ENCODE data around the gene OSTN. TPM values are rescaled to one million over a fixed set of nuclear protein-coding genes. Genes with fewer than 3 reads are reported as not detected.

The OSTN gene
- total RNA-seq, 2 experiments from 2014 or later: not detected

GRCh38 chr3:191296041-191296541 lies 97.0 kb downstream of the OSTN start:
- Histone ChIP-seq H4K20me1 (ENCODE audit: insufficient read depth, low read length) (no peaks in the 10 kb centered on the region), H3K9me2 (ENCODE audit: insufficient read depth, low read length) (no peaks in the 10 kb centered on the region), H3K4me3 (ENCODE audit: low read depth, low read length, poor library complexity, severe bottlenecking) (peak overlapping the region; percentile 45), H3K36me3 (ENCODE audit: insufficient read depth, low read length) (peaks cover 7% of the 10 kb centered on the region), H3K9me3 (ENCODE audit: low read length) (peaks cover 19% of the 10 kb centered on the region; the same call in 1 of the 2 replicates), H2AFZ (ENCODE audit: low read length) (peak overlapping the region; percentile 76), H3K4me1 (ENCODE audit: insufficient read depth, low read length, poor library complexity, severe bottlenecking) (peaks cover 87% of the 10 kb centered on the region), H3K4me2 (ENCODE audit: low read length) (peak overlapping the region; percentile 75), H3K79me2 (ENCODE audit: insufficient read depth, low read depth, low read length) (no peaks in the 10 kb centered on the region), H3K27ac (ENCODE audit: low read depth, low read length, poor library complexity, severe bottlenecking) (peak overlapping the region; percentile 94)
- POLR2A ChIA-PET: interaction anchor here (0.7 to 1.6 kb wide), 5 partner anchors 9 to 41 kb away, joined by 3 read pairs; partner anchors contain the start of gene UTS2B
- intact Hi-C loops (cut with micrococcal nuclease; ENCODE audit: unreplicated experiment): loop anchor here (1.0 to 2.0 kb wide), 4 partner anchors 33 to 191 kb away; partner anchors contain the start of gene CCDC50
- no TSS peak for BruUV-seq (replicated peaks)
- DNase-seq (ENCODE audit: low spot score): peak; percentile 96
- TF ChIP-seq EZH2phosphoT487 (IDR thresholded peaks at IDR 0.05; ENCODE audit: borderline replicate concordance, low read depth, low read length): no peak
- TF ChIP-seq, protein P1, sequence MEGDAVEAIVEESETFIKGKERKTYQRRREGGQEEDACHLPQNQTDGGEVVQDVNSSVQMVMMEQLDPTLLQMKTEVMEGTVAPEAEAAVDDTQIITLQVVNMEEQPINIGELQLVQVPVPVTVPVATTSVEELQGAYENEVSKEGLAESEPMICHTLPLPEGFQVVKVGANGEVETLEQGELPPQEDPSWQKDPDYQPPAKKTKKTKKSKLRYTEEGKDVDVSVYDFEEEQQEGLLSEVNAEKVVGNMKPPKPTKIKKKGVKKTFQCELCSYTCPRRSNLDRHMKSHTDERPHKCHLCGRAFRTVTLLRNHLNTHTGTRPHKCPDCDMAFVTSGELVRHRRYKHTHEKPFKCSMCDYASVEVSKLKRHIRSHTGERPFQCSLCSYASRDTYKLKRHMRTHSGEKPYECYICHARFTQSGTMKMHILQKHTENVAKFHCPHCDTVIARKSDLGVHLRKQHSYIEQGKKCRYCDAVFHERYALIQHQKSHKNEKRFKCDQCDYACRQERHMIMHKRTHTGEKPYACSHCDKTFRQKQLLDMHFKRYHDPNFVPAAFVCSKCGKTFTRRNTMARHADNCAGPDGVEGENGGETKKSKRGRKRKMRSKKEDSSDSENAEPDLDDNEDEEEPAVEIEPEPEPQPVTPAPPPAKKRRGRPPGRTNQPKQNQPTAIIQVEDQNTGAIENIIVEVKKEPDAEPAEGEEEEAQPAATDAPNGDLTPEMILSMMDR (conservative IDR thresholded peaks at IDR 0.05; ENCODE audit: low read length): no peak
- CTCF ChIA-PET (ENCODE audit: unreplicated experiment): no interaction called here

GRCh38 chr3:191298846-191299245 lies 99.8 kb downstream of the OSTN start:
- Histone ChIP-seq H3K4me1 (ENCODE audit: insufficient read depth, low read length, poor library complexity, severe bottlenecking) (peaks cover 85% of the 10 kb centered on the region), H3K36me3 (ENCODE audit: insufficient read depth, low read length) (peaks cover 7% of the 10 kb centered on the region; the same call in 1 of the 2 replicates), H3K4me3 (ENCODE audit: low read depth, low read length, poor library complexity, severe bottlenecking) (no peak overlapping the region), H4K20me1 (ENCODE audit: insufficient read depth, low read length) (no peaks in the 10 kb centered on the region), H3K4me2 (ENCODE audit: low read length) (peak overlapping the region; percentile 11), H3K9me3 (ENCODE audit: low read length) (peaks cover 6% of the 10 kb centered on the region; the same call in 1 of the 2 replicates), H2AFZ (ENCODE audit: low read length) (peak overlapping the region; percentile 76; the same call in 1 of the 2 replicates), H3K9me2 (ENCODE audit: insufficient read depth, low read length) (no peaks in the 10 kb centered on the region), H3K27ac (ENCODE audit: low read depth, low read length, poor library complexity, severe bottlenecking) (peak overlapping the region; percentile 15), H3K79me2 (ENCODE audit: insufficient read depth, low read depth, low read length) (no peaks in the 10 kb centered on the region)
- ChIA-PET POLR2A (interaction anchor here (0.7 to 1.7 kb wide), 6 partner anchors 8 to 61 kb away, joined by 3 to 6 read pairs (median 3); partner anchors contain the start of gene CCDC50), CTCF (ENCODE audit: unreplicated experiment) (no interaction called here)
- intact Hi-C loops (cut with micrococcal nuclease; ENCODE audit: unreplicated experiment): no loop called here
- BruUV-seq (replicated peaks): no TSS peak
- TF ChIP-seq, protein P1 (conservative IDR thresholded peaks at IDR 0.05; ENCODE audit: low read length): no peak
- no peak for TF ChIP-seq EZH2phosphoT487 (IDR thresholded peaks at IDR 0.05; ENCODE audit: borderline replicate concordance, low read depth, low read length)
- no peak for DNase-seq (ENCODE audit: low spot score)

GRCh38 chr3:191300422-191300821 lies 101.4 kb downstream of the OSTN start:
- Histone ChIP-seq H3K4me3 (ENCODE audit: low read depth, low read length, poor library complexity, severe bottlenecking) (peak overlapping the region; percentile 24), H3K4me1 (ENCODE audit: insufficient read depth, low read length, poor library complexity, severe bottlenecking) (peaks cover 69% of the 10 kb centered on the region), H3K27ac (ENCODE audit: low read depth, low read length, poor library complexity, severe bottlenecking) (peak overlapping the region; percentile 69), H3K4me2 (ENCODE audit: low read length) (peak overlapping the region; percentile 50), H2AFZ (ENCODE audit: low read length) (peak overlapping the region; percentile 83), H3K79me2 (ENCODE audit: insufficient read depth, low read depth, low read length) (no peaks in the 10 kb centered on the region), H3K9me2 (ENCODE audit: insufficient read depth, low read length) (no peaks in the 10 kb centered on the region), H4K20me1 (ENCODE audit: insufficient read depth, low read length) (no peaks in the 10 kb centered on the region), H3K36me3 (ENCODE audit: insufficient read depth, low read length) (peaks cover 7% of the 10 kb centered on the region; the same call in 1 of the 2 replicates), H3K9me3 (ENCODE audit: low read length) (peaks cover 6% of the 10 kb centered on the region; the same call in 1 of the 2 replicates)
- intact Hi-C loops (cut with micrococcal nuclease; ENCODE audit: unreplicated experiment): no loop called here
- ChIA-PET CTCF (ENCODE audit: unreplicated experiment) (no interaction called here), POLR2A (interaction anchor here (0.6 to 1.7 kb wide), 10 partner anchors 10 to 1394 kb away, joined by 3 to 8 read pairs (median 4); partner anchors contain the start of gene CCDC50)
- peak; percentile 46 for DNase-seq (ENCODE audit: low spot score)
- TF ChIP-seq EZH2phosphoT487 (IDR thresholded peaks at IDR 0.05; ENCODE audit: borderline replicate concordance, low read depth, low read length): no peak
- TF ChIP-seq, protein P1 (conservative IDR thresholded peaks at IDR 0.05; ENCODE audit: low read length): no peak
- no TSS peak for BruUV-seq (replicated peaks)
